ENCODE measurements around the gene JAM2.
"Not testable (repeated sequence)": the region's sequence is repeated elsewhere in the genome, so short reads cannot be mapped to it uniquely, and the experiment has no call there.

Gene JAM2

DNA sequence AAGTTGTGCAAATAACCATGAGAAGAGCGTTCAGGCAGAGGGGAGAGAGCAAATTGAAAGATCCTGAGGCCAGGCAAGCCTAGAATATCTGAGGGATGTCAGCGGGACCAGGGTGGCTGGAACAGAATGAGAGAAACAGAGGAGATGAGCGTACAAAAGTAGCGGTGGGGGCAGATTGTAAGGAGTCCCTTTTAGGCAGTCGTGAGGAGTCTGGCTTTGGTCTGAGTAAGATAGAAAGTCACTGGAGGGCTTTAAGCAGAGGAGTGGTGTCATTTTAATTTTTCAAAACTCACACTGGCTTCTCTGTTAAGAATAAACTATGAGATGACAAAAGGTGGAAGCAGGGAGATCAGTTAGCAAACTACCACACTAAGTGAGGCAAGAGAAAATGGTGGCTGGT, 71.5 kb downstream of the JAM2 start:
- DNase-seq (ENCODE audit: insufficient read length, low spot score) (no peak), FAIRE-seq (no peak)

GRCh38 chr21:25714066-25714465, 75.0 kb downstream of the JAM2 start:
- not testable (repeated sequence) for DNase-seq (ENCODE audit: insufficient read length, low spot score); FAIRE-seq

DNA sequence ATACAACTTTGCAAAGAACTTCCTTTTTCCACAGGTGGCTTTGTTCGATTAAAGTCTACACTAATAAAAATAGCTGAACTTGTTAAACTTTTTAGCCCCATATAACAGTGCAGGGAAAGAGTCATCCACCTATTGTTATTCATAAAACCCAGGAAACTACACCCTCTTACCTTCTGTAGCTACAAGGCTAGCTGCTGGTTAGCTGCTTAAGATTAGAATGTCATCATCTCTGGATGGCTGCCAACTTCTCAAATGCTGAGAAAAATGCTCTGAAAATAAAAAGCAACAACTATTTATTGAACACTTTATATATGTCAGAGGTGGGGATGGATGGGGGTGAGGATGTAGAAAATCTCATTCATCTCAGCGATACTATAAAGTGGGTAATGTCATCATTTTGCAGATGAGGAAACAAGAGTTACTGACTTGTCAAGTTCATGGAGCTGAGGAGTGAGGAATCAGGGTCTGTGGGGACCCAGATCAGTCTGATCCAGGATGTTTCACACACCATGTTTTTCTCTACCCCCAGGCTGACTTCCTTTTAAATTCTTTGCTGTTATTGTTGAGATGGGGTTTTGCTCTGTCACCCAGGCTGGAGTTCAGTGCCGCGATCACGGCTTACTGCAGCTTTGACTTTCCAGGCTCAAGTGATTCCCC, 78.6 kb downstream of the JAM2 start:
- no peak for DNase-seq (ENCODE audit: insufficient read length, low spot score)
- FAIRE-seq = no peak

GRCh38 chr21:25721987-25722386, 82.9 kb downstream of the JAM2 start:
- FAIRE-seq (no peak), DNase-seq (ENCODE audit: insufficient read length, low spot score) (no peak)

- FAIRE-seq = no peak
Observed at GRCh38 chr21:25722631-25723030, 83.6 kb downstream of the JAM2 start.

DNA sequence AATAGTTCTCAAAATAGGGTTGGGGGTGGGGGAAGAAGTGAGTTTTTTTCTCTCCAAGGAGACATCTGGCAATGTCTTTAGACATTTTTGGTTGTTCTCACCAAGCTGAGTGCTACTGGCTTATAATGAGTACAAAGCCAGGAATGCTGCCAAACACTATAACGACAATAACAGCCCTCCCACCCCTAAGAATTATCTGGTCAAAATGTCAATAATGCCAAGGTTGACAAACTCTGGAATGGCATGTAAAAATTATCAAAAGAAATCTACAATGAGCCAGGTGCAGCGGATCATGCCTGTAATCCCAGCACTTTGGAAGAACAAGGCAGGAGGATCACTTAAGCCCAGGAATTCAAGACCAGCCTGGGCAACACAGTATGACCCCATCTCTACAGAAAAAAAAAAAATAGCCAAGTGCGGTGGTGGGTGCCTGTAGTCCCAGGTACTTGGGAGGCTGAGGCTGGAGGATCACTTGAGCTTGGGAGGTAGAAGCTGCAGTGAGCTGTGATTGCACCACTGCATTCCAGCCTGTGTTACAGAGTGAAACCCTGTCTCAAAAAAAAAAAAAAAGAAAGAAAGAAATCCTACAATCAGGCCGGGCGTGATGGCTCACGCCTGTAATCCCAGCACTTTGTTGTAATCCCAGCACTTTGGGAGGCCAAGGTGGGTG, 93.2 kb downstream of the JAM2 start:
- FAIRE-seq = no peak

More at GRCh38 chr21:25722631-25723030, 83.6 kb downstream of the JAM2 start:
- no peak for DNase-seq (ENCODE audit: insufficient read length, low spot score)

DNA sequence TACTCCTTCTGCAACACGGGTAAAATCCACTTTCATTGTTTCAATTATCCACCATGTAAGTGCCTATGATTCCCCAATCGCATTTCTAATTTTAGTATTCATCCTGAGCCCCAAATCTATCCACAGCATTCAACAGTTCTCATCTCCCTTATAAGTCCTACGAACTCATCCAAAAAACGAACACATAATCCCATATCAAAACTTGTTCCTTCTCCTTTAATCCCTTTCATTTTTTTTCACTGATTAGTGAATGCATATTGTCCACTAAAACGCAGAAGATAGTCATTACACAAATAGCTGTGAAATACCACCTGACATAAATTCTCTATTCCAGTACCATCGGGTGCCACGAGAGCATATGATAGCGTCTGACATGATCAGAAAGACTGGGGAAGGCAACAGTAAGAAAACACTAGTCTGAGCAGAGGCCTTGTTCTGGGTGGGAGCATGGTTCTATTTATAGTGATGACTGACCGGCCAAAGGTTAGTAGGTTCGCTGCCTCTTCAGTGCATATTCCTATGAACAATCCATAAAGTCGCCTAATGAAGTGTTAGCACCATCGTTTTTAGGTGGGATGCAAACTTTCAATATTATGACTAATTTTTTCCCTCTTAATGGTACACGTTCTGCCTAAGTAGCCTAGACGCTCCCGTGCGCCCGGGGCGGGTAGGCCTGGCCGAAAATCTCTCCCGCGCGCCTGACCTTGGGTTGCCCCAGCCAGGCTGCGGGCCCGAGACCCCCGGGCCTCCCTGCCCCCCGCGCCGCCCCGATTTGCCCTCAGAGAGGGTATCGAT, 95.0 kb downstream of the JAM2 start:
- DNase-seq (ENCODE audit: insufficient read length, low spot score) (no peak), FAIRE-seq (no peak)

More for the DNA sequence above, 93.2 kb downstream of the JAM2 start:
- no peak for DNase-seq (ENCODE audit: insufficient read length, low spot score)

DNA sequence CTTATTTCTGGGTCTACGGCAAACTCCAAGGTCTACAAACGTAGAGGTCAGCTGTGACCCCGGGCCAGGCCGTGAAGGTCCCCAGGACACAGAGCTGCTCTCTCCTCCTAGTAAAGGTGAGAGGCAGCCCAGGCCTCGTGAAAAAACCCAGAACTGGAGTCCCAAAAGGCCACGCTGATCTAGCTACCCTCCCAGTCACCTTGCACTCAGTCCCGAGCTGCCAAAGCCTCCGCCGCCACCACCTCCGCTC, 95.5 kb downstream of the JAM2 start:
- FAIRE-seq = no peak
- no peak for DNase-seq (ENCODE audit: insufficient read length, low spot score)

DNA sequence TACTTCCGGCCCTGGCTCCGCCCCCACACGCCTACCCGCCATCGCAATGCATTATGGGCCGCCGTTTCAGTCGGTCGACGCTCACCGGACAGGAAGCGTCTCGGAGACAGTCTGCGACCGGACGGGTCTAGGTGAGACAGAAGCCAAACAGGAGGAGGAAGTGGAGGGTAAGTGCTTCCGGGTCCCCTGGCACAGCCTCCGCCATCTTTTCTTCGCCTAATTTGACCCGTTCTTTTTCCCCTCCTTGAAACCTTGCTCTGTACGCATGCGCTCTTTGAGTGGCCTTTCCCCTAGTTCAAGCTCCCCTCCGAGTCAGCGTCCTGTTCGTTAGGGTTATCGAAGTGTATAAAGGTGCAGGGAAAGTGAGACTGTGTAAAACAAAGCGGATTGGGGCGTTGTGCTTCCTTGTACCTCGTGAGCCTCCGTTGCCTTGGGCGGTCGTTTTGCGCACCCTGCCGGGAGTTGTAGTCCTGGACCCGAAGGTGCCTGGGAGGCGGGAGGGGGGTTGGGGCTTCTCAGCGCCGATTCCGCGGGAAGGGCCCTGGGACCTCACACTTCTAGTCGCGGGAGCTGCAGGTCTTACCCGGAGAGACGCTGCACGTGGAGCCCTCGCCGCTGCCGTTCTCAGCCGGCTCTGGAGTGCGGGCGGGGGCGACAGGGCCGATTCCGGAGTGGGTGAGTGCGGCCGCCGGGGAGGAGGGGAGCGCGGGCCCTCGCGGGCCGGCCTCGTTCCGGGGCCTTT, 96.0 kb downstream of the JAM2 start, which contains the start of the genes ATP5PF and GABPA:
TSS of gene ATP5PF (minus strand) at position 1 of the 742 bp plus-strand sequence. CDS start 5,110 bp downstream, outside the sequence.
TSS of gene GABPA (plus strand) at position 69 of the 742 bp plus-strand sequence. CDS start 6,627 bp downstream, outside the sequence.
- peak; percentile 90 for FAIRE-seq
- DNase-seq (ENCODE audit: insufficient read length, low spot score) = peak; percentile 87

DNA sequence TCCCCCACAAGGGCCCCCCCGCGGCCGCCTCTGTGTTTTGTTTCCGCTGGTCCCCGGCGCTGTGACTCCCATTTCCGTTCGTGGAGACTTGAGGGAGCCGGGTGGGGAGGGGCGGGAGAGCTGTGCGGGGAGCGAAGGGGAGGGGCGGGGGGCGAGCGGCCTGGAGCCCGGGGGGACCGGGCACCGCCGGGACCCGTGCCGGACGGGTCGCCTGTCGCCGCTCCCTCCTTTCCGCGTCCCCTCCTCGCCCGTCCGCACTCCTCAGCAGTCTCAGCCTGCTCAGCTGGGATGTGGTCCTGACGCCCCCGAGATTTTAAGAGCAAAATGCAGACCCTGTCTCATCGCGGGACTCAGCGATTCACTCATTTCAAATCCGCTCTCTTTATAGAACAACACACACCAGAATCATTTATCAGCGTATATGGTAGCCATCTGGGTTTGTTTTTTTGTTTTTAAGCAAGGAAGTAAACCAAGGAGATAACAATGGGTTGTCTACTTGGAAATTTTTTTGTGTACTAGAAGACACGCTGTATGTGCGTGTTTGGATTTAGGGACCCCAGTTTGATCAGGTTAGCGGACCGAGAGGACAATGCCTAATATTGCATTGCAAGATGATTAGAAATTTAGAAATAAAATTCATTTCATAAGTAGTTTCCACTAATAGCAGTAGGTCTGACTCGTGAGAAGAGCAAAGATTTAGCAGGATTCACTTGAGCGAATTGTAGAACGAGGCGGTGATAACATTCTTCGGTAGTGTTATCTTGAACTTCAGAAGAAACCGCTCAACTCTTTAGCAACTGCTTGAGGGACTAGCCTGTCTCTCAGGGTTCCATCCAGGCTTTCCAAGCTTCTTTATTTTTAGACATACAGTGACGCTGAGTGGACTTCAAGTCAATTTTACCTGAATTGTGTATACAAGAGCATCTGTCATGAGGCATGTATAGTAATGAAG, 96.9 kb downstream of the JAM2 start:
- DNase-seq (ENCODE audit: insufficient read length, low spot score) = peak; percentile 65
- no peak for FAIRE-seq

GRCh38 chr21:25737421-25737820, 98.4 kb downstream of the JAM2 start:
- FAIRE-seq (no peak), DNase-seq (ENCODE audit: insufficient read length, low spot score) (no peak)

DNA sequence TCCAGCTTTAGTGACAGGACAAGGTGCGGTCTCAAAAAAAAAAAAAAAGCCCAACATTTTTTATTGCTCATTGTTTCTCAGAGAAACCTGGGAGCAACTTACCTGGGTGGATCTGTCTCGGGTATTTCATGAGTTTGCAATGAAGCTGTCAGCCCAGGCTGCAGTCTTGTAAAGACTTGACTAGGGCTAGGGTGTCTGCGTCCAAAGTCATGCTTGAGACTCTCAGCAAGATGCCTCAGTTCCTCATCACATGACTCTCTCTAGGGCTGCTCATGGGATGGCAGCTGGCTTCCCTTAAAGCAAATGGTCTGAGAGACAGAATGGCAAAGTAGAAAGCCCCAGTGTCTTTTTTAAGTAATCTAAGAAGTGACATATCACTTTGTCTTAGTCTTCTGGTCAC, 103.8 kb downstream of the JAM2 start:
- DNase-seq (ENCODE audit: insufficient read length, low spot score) (no peak), FAIRE-seq (no peak)

GRCh38 chr21:25744854-25745253, 105.8 kb downstream of the JAM2 start:
- DNase-seq (ENCODE audit: insufficient read length, low spot score) (no peak), FAIRE-seq (no peak)

GRCh38 chr21:25750085-25750484, 111.0 kb downstream of the JAM2 start:
- DNase-seq (ENCODE audit: insufficient read length, low spot score) (no peak), FAIRE-seq (no peak)

GRCh38 chr21:25752416-25752815, 113.4 kb downstream of the JAM2 start:
- no peak for DNase-seq (ENCODE audit: insufficient read length, low spot score)
- FAIRE-seq = peak; percentile 13

- no peak for DNase-seq (ENCODE audit: insufficient read length, low spot score)
- FAIRE-seq = no peak
Observed at GRCh38 chr21:25756190-25756932, 117.3 kb downstream of the JAM2 start.

GRCh38 chr21:25757531-25757930, 118.5 kb downstream of the JAM2 start:
- FAIRE-seq (no peak), DNase-seq (ENCODE audit: insufficient read length, low spot score) (no peak)

GRCh38 chr21:25759573-25759972, 120.5 kb downstream of the JAM2 start:
- no peak for FAIRE-seq
- no peak for DNase-seq (ENCODE audit: insufficient read length, low spot score)

DNA sequence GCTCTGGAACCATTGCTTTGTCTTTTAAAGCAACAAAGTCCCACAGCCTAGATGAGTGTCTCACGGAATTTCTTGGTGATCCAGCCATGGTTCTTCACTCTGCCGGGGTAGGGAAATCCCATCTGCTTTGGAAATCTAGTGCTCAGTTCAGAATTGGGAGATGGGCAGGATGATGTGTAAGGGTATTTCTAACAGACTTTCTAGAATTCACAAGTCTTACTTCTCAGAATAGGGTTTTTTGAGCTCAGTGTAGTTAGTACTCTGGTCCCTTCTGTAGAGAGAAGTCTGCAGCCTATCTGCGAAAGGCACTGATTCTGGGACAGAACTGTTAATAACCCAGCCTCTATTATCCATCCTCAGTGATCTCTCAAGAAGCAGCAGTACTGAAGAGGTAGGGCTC, 121.0 kb downstream of the JAM2 start:
- DNase-seq (ENCODE audit: insufficient read length, low spot score) = no peak
- FAIRE-seq = no peak

All from HTR-8/SVneo (cell line).